ENCODE results near the gene DMD.

DNA sequence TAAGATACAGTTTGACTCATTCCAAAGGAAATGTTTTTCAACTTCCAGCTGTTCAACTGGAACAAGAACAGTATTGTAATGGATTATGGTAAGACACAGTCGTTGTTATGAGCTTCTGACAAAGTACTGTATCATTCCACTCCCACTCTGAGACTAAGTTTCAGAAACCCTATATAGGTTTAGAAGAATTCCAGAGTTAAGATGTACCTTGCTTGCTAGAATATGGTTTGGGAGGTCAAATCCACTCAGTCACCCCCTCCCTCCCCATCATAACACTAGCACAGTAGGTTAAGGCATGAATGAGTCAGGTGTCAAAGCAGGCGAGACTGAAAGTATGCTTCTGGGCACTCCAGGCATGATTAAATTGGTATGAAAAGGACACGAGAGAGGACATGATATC lies 339.7 kb downstream of the DMD start:
- TF ChIP-seq, protein P1, sequence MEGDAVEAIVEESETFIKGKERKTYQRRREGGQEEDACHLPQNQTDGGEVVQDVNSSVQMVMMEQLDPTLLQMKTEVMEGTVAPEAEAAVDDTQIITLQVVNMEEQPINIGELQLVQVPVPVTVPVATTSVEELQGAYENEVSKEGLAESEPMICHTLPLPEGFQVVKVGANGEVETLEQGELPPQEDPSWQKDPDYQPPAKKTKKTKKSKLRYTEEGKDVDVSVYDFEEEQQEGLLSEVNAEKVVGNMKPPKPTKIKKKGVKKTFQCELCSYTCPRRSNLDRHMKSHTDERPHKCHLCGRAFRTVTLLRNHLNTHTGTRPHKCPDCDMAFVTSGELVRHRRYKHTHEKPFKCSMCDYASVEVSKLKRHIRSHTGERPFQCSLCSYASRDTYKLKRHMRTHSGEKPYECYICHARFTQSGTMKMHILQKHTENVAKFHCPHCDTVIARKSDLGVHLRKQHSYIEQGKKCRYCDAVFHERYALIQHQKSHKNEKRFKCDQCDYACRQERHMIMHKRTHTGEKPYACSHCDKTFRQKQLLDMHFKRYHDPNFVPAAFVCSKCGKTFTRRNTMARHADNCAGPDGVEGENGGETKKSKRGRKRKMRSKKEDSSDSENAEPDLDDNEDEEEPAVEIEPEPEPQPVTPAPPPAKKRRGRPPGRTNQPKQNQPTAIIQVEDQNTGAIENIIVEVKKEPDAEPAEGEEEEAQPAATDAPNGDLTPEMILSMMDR (IDR thresholded peaks at IDR 0.05; ENCODE audit: low read depth, low read length) = no peak
- no peak for TF ChIP-seq POLR2A (IDR thresholded peaks at IDR 0.05; ENCODE audit: extremely low read depth, insufficient read length)
- TF ChIP-seq, protein P2, sequence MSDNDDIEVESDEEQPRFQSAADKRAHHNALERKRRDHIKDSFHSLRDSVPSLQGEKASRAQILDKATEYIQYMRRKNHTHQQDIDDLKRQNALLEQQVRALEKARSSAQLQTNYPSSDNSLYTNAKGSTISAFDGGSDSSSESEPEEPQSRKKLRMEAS (IDR thresholded peaks at IDR 0.05; ENCODE audit: low read depth, low read length) = no peak
- no peak for TF ChIP-seq MYC (IDR thresholded peaks at IDR 0.05; ENCODE audit: low read depth, low read length)

Data from NB4 (cell line).